Germinal center (tissue), 1 donor: ENCODE measurements around the gene RPL6.
A peak's percentile ranks its signal among the peaks of the same experiment; 100 is the strongest.
"Not testable (repeated sequence)": the region's sequence is repeated elsewhere in the genome, so short reads cannot be mapped to it uniquely, and the experiment has no call there.

Experiments used
- DNase-seq: peaks from one replicate; pipeline ENCODE4 v3.0.0; 2012; ENCODE audit warnings: mixed read lengths, low spot score

The RPL6 gene

GRCh38 chr12:112419297-112420133, 10.1 kb upstream of the RPL6 start:
- no peak for DNase-seq

GRCh38 chr12:112418608-112419296, 9.3 kb upstream of the RPL6 start, which contains the start of gene PTPN11:
TSS of gene PTPN11 (plus strand) at chr12:112418947. CDS start at chr12:112419112, 165 bp downstream.
- DNase-seq, result peak; percentile 86

DNA sequence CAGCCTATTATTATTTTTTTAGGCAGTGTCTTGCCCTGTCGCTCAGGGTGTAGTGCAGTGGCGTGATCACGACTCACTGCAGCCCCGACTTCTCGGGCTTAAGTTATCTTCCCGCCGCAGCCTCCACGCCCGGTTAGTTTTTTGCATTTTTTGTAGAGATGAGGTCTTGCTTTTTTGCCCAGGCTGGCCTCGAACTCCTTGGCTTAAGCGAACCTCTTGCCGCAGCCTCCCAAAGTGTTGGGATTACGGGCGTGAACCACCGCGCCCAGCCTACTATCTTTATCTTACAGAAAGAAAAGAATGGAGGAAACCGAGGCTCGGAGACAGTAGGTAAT, 8.8 kb upstream of the RPL6 start:
- no peak for DNase-seq

DNA sequence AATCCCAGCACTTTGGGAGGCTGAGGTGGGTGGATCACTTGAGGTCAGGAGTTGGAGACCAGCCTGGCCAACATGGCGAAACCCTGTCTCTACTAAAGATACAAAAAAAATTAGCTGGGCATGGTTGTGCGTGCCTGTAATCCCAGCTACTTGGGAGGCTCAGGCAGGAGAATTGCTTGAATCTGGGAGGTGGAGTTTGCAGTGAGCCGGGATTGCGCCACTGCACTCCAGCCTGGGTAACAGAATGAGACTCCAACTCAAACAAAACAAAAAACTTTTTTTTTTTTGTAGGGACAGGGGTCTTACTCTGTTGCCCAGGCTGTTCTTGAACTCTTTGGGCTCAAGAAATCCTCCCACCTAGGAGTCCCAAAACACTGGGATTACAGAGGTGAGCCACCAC, 6.1 kb upstream of the RPL6 start:
- not testable (repeated sequence) for DNase-seq

DNA sequence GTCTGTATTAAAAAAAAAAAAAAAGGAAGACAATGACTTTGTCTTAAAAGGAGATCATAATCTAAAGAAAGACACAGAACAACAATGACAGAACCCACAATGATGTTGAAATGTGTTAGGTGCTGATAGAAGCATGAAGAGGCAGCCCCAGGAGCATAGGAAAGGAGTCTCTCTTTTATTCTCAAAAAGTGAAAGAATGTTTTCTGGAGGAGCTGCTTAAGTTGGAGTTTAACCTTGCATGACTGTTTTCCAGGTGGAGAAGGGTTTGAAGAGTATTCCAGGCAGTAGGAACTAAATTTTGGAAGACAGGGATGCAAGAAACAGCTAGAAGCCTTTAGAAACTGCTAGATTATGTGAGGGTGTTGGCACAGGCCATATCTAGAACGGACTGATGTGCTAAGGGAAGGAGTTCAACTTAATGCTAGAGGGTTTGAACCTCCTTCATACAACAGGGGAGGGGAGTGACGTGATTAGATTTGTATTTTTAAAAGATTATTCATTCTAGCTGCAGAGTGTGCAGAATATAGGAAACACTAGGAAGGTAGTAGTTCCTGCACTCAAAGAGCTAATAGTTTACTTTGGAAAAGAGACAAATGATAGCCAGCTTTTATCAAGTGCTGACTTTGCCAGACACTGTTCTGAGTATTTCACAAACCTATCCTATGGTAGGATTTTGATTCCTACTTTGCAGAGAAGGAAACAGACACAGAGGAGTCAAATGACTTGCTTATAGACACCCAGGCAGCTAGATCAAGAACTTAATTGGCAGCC, 4.6 kb upstream of the RPL6 start:
- no peak for DNase-seq

DNA sequence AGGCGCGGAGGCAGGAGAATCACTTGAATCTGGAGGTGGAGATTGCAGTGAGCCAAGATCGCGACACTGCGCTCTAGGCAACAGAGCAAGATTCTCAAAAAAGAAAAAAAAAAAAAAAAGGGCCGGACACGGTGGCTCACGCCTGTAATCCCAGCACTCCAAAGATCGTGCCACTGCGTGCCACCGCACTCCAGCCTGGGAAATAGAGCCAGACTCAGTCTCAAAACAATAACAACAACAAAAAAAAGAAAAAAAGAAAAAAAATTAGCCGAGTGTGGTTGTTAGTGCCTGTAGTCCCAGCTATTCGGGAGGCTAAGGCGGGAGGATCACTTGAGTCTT, 470 bp upstream of the RPL6 start:
- no peak for DNase-seq

GRCh38 chr12:112408621-112409020, 784 bp downstream of the RPL6 start:
- DNase-seq, result no peak

- not testable (repeated sequence) for DNase-seq
Observed at GRCh38 chr12:112407683-112408082, 1.7 kb downstream of the RPL6 start.

GRCh38 chr12:112406519-112407488, 2.6 kb downstream of the RPL6 start:
- no peak for DNase-seq

- DNase-seq, result no peak
Observed at GRCh38 chr12:112401903-112402498, 7.4 kb downstream of the RPL6 start.

DNA sequence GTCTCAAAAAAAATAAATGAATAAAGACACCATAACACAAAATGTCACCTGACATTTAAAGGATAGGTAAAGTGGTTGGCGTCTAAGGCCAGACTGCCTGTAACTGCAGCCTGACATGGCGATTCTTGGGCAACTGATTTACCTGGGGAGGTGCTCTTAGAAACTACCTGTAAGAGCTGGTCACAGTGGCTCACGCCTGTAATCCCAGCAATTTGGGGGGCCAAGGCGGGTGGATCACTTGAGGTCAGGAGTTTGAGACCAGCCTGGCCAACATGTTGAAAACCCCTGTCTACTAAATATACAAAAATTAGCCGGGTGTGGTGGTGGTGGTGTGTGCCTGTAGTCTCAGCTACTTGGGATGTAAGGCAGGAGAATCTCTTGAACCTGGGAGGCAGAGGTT, 8.4 kb downstream of the RPL6 start:
- no peak for DNase-seq

GRCh38 chr12:112393328-112393727, 16.1 kb downstream of the RPL6 start:
- no peak for DNase-seq

- not testable (repeated sequence) for DNase-seq
Observed at GRCh38 chr12:112389922-112390654, 19.3 kb downstream of the RPL6 start.

DNA sequence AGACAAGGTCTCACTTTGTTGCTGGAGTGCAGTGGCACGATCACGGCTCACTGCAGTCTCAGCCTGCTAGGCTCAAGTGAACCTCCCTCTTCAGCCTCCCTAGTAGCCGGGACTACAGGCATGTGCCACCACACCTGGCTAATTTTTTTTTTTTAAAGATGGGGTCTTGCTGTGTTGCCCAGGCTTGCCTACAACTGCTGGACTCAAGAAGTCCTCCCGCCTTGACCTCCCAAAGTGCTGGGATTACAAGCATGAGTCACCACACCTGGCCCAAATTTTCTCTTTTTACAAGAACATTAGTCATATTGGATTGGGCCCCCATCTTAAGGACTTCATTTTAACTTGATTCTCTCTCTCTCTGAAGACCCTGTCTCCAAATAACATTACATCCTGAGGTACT, 20.2 kb downstream of the RPL6 start:
- DNase-seq, result no peak

DNA sequence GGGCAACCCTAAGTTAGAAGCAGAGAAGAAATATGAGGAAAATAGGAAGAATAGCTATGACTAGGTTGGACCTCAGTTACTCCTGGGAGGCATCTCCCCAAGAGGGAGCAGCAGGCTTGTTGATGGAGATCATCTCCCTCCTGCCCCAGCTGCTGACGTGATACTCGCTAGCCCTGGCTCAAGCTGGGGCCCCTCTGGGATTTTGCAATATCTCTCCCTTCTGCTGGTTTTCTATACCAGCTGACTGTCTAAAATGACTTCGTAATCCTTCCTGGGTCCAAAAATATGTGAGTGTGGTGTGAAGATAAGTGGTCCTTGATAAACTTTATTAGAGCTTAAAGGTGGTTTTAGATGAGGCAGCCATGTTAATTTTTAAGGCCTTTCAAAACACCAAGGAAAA, 22.7 kb downstream of the RPL6 start:
- no peak for DNase-seq

- no peak for DNase-seq
Observed at GRCh38 chr12:112382866-112383265, 26.5 kb downstream of the RPL6 start.

- peak; percentile 94 for DNase-seq
Observed at GRCh38 chr12:112381883-112382796, 27.3 kb downstream of the RPL6 start, which contains the start of gene HECTD4. TSS of gene HECTD4 (minus strand) at chr12:112382431. CDS start at chr12:112382128, 303 bp downstream.

DNA sequence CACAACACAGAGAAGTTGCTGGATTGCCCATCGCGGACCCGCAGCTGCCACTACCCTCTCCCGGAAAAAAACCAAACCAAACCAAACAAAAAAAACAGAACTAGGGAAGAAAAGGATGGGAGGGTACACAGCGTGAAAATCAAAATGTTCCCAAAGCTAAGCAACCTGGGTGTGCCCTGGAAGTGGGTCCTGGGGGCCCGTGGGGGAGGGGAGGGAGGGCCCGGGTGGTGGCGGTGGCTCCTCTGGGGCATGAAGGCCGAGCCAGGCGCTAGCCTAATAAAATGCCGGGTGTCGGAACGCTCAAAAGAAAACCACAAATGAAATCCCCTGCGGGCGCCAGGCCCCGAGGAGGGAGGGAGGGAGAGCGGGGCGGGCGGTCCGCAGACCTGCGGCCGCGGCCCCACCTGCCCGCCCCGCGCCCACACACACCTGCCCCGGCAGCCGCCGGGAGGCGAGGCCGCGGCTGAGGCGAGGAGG, 28.0 kb downstream of the RPL6 start:
- peak; percentile 59 for DNase-seq
